ENCODE data around the gene TRIM71.
A peak's percentile ranks its signal among the peaks of the same experiment; 100 is the strongest.
"Not testable (repeated sequence)": the region's sequence is repeated elsewhere in the genome, so short reads cannot be mapped to it uniquely, and the experiment has no call there.

Gene TRIM71

DNA sequence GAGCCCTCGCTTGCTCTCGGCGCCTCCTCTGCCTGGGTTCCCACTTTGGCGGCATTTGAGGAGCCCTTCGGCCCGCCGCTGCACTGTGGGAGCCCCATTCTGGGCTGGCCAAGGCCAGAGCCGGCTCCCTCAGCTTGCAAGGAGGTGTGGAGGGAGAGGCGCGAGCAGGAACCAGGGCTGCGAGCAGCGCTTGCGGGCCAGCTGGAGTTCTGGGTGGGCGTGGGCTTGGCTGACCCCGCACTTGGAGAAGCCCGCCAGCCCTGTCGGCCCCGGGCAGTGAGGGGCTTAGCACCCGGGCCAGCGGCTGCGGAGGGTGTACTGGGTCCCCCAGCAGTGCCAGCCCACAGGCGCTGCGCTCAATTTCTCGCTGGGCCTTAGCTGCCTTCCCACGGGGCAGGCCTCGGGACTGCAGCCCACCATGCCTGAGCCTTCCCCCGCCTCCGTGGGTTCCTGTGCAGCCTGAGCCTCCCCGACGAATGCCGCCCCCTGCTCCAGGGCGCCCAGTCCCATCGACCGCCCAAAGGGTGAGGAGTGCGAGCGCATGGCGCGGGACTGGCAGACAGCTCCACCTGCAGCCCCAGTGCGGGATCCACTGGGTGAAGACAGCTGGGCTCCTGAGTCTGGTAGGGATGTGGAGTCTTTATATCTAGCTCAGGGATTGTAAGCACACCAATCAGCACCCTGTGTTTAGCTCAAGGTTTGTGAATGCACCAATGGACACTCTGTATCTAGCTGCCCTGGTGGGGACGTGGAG is 121.9 kb downstream of the TRIM71 start:
- not testable (repeated sequence) for DNase-seq (ENCODE audit: low read depth)

GRCh38 chr3:32940726-32941125 is 122.9 kb downstream of the TRIM71 start:
- DNase-seq (ENCODE audit: low read depth) = no peak

DNA sequence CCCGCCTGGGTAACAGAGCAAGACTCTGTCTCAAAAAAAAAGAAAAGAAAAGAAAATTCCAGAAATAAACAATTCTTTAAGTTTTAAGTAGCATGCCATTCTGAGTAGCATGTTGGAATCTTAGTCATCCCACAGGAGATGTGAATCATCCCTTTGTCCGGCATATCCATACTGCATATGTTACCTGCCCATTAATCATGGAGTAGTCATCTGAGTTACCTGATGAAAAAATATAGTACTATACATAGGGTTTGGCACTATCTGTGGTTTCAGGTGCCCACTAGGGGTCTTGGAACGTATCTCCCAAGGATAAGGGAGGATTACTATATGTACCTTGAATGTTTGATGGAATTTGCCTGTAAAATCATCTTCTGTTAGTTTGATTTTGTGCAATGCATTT is 127.3 kb downstream of the TRIM71 start:
- peak; percentile 35 for DNase-seq (ENCODE audit: low read depth)

- DNase-seq (ENCODE audit: low read depth) = not testable (repeated sequence)
These were observed 127.8 kb downstream of the TRIM71 start for GRCh38 chr3:32945598-32945997.

DNA sequence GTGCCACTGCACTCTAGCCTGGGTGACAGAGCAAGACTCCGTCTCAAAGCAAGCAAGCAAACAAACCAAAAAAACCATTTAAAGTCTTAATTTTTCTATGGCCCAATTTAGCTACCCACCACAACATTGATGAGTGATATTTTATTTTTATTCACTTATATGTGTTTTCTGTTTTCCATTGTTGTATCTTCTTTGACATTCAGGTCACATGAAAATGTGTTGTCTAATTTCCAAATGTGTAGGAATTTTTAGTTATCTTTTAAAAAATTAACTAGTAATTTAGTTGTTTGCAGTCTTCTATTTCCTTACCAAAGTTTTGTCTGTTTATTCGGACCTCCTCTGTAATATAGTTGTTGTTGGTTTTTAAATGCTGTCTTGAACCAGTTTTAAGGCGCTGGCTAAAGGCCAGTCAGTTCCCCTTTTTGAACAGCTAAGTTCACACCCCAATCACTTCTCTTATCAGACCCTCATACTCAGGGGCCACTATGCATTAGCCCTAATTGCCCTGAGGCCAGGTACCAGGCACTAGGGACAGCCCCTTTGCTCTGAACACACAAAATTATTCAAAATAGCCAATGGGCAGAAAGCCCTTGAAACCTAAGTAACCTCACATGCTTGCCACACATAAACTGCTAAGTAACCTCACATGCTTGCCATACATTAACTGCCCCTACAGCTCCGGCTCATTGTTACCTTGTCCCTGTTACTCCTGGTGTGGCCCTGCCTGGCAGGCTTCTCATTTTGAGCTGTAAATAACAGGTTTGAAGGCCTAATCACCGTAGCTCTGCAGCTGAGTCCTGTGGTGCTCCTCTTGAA is 129.4 kb downstream of the TRIM71 start:
- DNase-seq (ENCODE audit: low read depth) = no peak

Measured in HS-5 (cell line).